GM20000 (cell line): ENCODE results near the gene MMP11.

Experiments used
- DNase-seq: peaks from one replicate; pipeline ENCODE4 v3.0.0; 2012; ENCODE audit warnings: low spot score
- TF ChIP-seq, protein P1 (sequence below): IDR thresholded peaks from 2 replicates; pipeline ENCODE4 v1.5.1; 2012; ENCODE audit warnings: mild to moderate bottlenecking, control low read depth; ENCODE audit errors: extremely low read depth, missing control alignments

MMP11 gene

GRCh38 chr22:23782252-23782651 lies 9.6 kb downstream of the MMP11 start:
- no peak for DNase-seq
- TF ChIP-seq, protein P1, sequence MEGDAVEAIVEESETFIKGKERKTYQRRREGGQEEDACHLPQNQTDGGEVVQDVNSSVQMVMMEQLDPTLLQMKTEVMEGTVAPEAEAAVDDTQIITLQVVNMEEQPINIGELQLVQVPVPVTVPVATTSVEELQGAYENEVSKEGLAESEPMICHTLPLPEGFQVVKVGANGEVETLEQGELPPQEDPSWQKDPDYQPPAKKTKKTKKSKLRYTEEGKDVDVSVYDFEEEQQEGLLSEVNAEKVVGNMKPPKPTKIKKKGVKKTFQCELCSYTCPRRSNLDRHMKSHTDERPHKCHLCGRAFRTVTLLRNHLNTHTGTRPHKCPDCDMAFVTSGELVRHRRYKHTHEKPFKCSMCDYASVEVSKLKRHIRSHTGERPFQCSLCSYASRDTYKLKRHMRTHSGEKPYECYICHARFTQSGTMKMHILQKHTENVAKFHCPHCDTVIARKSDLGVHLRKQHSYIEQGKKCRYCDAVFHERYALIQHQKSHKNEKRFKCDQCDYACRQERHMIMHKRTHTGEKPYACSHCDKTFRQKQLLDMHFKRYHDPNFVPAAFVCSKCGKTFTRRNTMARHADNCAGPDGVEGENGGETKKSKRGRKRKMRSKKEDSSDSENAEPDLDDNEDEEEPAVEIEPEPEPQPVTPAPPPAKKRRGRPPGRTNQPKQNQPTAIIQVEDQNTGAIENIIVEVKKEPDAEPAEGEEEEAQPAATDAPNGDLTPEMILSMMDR = no peak

- DNase-seq = no peak
- TF ChIP-seq, protein P1 = no peak
Measured at GRCh38 chr22:23782703-23783102, 10.1 kb downstream of the MMP11 start.

- DNase-seq = no peak
- TF ChIP-seq, protein P1 = no peak
Measured at GRCh38 chr22:23783265-23784150, 10.9 kb downstream of the MMP11 start.

DNA sequence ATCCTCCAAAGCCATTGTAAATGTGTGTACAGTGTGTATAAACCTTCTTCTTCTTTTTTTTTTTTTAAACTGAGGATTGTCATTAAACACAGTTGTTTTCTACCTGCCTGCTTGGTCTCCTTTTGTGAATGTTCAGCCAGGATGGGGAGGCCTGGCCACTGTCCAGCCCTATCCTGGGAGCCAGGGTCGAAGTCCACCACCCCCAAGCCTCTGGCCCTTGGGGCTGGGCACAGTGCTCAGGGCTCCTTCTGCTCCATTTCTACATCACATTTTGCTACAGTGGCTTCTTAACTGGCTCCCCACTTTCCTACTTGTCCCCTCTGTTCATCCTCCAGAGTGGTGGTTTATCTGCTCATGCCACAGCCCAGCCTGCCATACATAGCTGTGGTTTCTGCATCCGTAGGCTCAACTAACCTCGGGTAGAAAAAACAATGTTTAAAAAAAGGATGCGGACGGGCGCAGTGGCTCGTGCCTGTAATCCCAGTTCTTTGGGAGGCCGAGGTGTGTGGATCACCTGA lies 11.6 kb downstream of the MMP11 start:
- TF ChIP-seq, protein P1 = no peak
- DNase-seq = no peak

DNA sequence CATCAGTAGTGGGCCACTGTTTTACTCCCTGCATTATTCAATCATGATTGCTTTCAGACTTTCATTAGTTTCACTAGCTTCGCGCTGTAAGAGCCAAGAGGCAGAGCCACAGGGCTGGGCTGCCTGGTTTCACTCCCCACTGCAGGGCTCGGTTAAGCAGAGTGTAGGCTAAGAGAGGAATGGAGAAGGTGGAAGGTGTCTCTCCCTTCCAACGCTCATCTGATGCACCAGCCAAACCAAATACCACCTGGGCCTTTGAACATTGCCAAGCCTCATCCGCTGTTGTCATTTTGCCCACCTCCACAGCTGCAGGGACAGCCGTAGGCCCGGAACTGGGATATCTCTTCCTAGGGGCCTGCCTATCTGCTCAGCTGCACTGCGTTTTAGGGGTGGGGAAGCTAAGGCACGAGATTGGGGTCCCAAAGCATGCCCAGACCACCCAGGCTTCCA lies 13.6 kb downstream of the MMP11 start:
- no peak for DNase-seq
- TF ChIP-seq, protein P1 = no peak

DNA sequence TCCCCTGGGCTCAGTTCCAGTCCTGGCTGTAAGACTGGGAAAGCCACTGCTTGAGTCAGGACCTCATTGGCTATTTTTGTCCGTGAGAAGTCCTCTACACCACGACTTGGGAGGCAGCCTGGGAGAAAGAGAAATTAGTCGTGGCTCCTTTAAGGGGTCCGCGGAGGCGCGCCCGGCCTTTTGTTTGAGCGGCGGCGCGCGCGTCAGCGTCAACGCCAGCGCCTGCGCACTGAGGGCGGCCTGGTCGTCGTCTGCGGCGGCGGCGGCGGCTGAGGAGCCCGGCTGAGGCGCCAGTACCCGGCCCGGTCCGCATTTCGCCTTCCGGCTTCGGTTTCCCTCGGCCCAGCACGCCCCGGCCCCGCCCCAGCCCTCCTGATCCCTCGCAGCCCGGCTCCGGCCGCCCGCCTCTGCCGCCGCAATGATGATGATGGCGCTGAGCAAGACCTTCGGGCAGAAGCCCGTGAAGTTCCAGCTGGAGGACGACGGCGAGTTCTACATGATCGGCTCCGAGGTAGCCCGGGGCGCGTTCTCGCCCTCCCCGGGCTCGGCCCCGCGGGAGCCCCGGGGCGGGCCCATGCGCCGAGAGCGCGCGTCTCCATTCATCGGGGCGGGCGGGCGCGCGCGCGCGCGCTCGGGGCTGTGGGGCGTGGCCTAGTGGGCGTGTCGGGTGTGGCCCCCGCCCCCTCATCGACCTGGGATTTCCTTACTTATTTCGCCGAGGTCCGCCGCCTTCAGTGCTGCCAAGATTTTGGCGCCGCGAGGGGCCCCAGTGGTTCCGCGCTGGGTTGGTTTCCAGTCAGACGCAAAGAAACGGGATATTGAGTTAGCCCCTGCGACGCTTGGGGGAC lies 14.3 kb downstream of the MMP11 start, which contains the start of gene SMARCB1:
Gene SMARCB1, plus strand, starts transcription at position 215 of the 848 bp plus-strand sequence. Its CDS starts 204 bp downstream, at position 419.
- peak; percentile 96 for DNase-seq
- TF ChIP-seq, protein P1 = no peak

DNA sequence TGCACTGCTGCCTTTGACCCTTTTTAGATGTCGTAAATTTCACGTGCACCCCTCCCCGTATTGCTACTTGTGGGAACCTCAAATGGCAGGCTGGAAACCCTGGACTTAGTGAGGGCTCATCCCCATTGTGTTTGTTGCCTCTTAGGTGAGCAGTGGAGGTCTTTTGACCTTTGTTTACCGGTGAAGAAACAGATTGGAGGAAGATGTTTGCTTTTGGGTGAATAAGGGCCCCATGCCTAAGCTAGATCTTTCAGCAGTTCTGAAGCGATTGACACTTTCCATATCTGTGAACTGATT lies 14.9 kb downstream of the MMP11 start:
- TF ChIP-seq, protein P1 = no peak
- no peak for DNase-seq
